ENCODE results near the gene ESYT2. TPM values are rescaled to one million over a fixed set of nuclear protein-coding genes. Genes with fewer than 3 reads are reported as not detected.

ESYT2 gene
- polyA plus RNA-seq, 1 of the 3 experiments (the other 2 are of a cell fraction) = 34.2 TPM

- no peak for DNase-seq
- Histone ChIP-seq H3K4me1 (ENCODE audit: control insufficient read depth in 1 of 2, insufficient read depth in 2 of 2, low read depth in 1 of 2, low read length in 1 of 2) (peaks cover 0 to 22% of the 10 kb centered on the region in 2 experiments; a peak in 1 of 4 replicates), H3K9ac (no peak overlapping the region), H4K20me1 (ENCODE audit: insufficient read depth) (no peaks in the 10 kb centered on the region), H3K27ac (ENCODE audit: low read depth in 2 of 2, low read length in 1 of 2) (no peak overlapping the region), H3K27me3 (ENCODE audit: insufficient read depth) (no peaks in the 10 kb centered on the region), H3K79me2 (ENCODE audit: insufficient read depth) (peaks cover 81% of the 10 kb centered on the region; the same call in 1 of the 2 replicates), H2AFZ (ENCODE audit: low read depth) (no peak overlapping the region), H3K4me2 (no peak overlapping the region), H3K9me3 (no peaks in the 10 kb centered on the region), H3K9me2 (no peaks in the 10 kb centered on the region), H3K36me3 (replicated peaks in 1 of 2; ENCODE audit: control insufficient read depth in 1 of 2, insufficient read depth in 2 of 2, low read length in 1 of 2) (no peaks in the 10 kb centered on the region), H3F3A (replicated peaks; ENCODE audit: insufficient read depth) (peaks cover 8% of the 10 kb centered on the region), H3K4me3 (ENCODE audit: low read depth in 2 of 2, low read length in 1 of 2) (no peak overlapping the region)
- TF ChIP-seq SIN3A (IDR thresholded peaks at IDR 0.05; ENCODE audit: borderline replicate concordance, low read depth, low read length) = no peak
- TF ChIP-seq REST (IDR thresholded peaks at IDR 0.05; ENCODE audit: low read depth, low read length) = no peak
- TF ChIP-seq MXI1 (IDR thresholded peaks at IDR 0.05; ENCODE audit: low read depth, low read length) = no peak
- TF ChIP-seq TEAD4 (IDR thresholded peaks at IDR 0.05; ENCODE audit: borderline replicate concordance, insufficient read depth) = no peak
- no peak for TF ChIP-seq NRF1 (IDR thresholded peaks at IDR 0.05; ENCODE audit: low read depth, low read length)
- no peak for TF ChIP-seq NFIC (IDR thresholded peaks at IDR 0.05; ENCODE audit: borderline replicate concordance)
- TF ChIP-seq RCOR1 (IDR thresholded peaks at IDR 0.05; ENCODE audit: low read length) = no peak
- TF ChIP-seq JUND (IDR thresholded peaks at IDR 0.05) = no peak
- TF ChIP-seq RFX5 (IDR thresholded peaks at IDR 0.05; ENCODE audit: low read length) = no peak
- TF ChIP-seq POLR2AphosphoS5 (IDR thresholded peaks at IDR 0.05; ENCODE audit: low read depth, low read length) = no peak
- CTCF ChIA-PET = interaction anchor here (1.4 kb wide), 1 partner anchor 7 kb away, joined by 3 read pairs; no protein-coding TSS in a partner anchor
- POLR2A ChIA-PET = interaction anchor here (1.6 kb wide), 1 partner anchor 112 kb away, joined by 6 read pairs; no protein-coding TSS in a partner anchor
- 97% methylated on average over 7 of the region's 7 CpGs for WGBS (ENCODE audit: low lambda C conversion rate)
These were observed 35.5 kb upstream of the ESYT2 start for GRCh38 chr7:158864833-158865232.

- Histone ChIP-seq H3F3A (replicated peaks; ENCODE audit: insufficient read depth) (peaks cover 8% of the 10 kb centered on the region), H3K27ac (ENCODE audit: low read depth in 2 of 2, low read length in 1 of 2) (no peak overlapping the region), H3K4me2 (peak overlapping the region; percentile 65), H3K79me2 (ENCODE audit: insufficient read depth) (peaks cover 83% of the 10 kb centered on the region; the same call in 1 of the 2 replicates), H2AFZ (ENCODE audit: low read depth) (no peak overlapping the region), H3K9me3 (no peaks in the 10 kb centered on the region), H3K9me2 (no peaks in the 10 kb centered on the region), H4K20me1 (ENCODE audit: insufficient read depth) (0 out of 2 replicates have a peak, but pooled peaks cover under 1% of the 10 kb centered on the region), H3K4me1 (ENCODE audit: control insufficient read depth in 1 of 2, insufficient read depth in 2 of 2, low read depth in 1 of 2, low read length in 1 of 2) (peaks cover 0 to 22% of the 10 kb centered on the region in 2 experiments; a peak in 1 of 4 replicates), H3K9ac (no peak overlapping the region), H3K27me3 (ENCODE audit: insufficient read depth) (no peaks in the 10 kb centered on the region), H3K36me3 (replicated peaks in 1 of 2; ENCODE audit: control insufficient read depth in 1 of 2, insufficient read depth in 2 of 2, low read length in 1 of 2) (no peaks in the 10 kb centered on the region), H3K4me3 (ENCODE audit: low read depth in 2 of 2, low read length in 1 of 2) (peak overlapping the region in 1 of 2 experiments; percentile 18; a peak in 1 of 4 replicates)
- CTCF ChIA-PET = interaction anchor here (1.4 to 2.3 kb wide), 2 partner anchors 8 to 112 kb away, joined by 3 to 12 read pairs; no protein-coding TSS in a partner anchor
- POLR2A ChIA-PET = interaction anchor here (0.5 to 1.7 kb wide), 5 partner anchors 8 to 158 kb away, joined by 3 to 6 read pairs (median 4); no protein-coding TSS in a partner anchor
- no peak for DNase-seq
- TF ChIP-seq GATA2 (CRISPR knock-in tag; IDR thresholded peaks at IDR 0.05) (no peak), FOXM1 (IDR thresholded peaks at IDR 0.05; ENCODE audit: low read depth) (no peak), EP300 (IDR thresholded peaks at IDR 0.05; ENCODE audit: borderline replicate concordance in 1 of 2, low read depth in 1 of 2, low read length in 1 of 2) (no peak), TAF1 (IDR thresholded peaks at IDR 0.05; ENCODE audit: borderline replicate concordance, low read depth, low read length) (no peak), PBX3 (IDR thresholded peaks at IDR 0.05) (no peak), FOSL2 (IDR thresholded peaks at IDR 0.05; ENCODE audit: borderline replicate concordance, low read depth) (no peak), RAD21 (IDR thresholded peaks at IDR 0.05; ENCODE audit: low read length) (no peak), MEF2A (IDR thresholded peaks at IDR 0.05; ENCODE audit: borderline replicate concordance, low read depth) (no peak), TCF12 (IDR thresholded peaks at IDR 0.05) (no peak), GABPA (IDR thresholded peaks at IDR 0.05; ENCODE audit: low read depth) (no peak)
- TF ChIP-seq, protein P1, sequence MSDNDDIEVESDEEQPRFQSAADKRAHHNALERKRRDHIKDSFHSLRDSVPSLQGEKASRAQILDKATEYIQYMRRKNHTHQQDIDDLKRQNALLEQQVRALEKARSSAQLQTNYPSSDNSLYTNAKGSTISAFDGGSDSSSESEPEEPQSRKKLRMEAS (IDR thresholded peaks at IDR 0.05; ENCODE audit: low read depth) = no peak
- TF ChIP-seq, protein P2, sequence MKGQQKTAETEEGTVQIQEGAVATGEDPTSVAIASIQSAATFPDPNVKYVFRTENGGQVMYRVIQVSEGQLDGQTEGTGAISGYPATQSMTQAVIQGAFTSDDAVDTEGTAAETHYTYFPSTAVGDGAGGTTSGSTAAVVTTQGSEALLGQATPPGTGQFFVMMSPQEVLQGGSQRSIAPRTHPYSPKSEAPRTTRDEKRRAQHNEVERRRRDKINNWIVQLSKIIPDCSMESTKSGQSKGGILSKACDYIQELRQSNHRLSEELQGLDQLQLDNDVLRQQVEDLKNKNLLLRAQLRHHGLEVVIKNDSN (IDR thresholded peaks at IDR 0.05; ENCODE audit: borderline replicate concordance, low read depth) = no peak
- TF ChIP-seq, protein P3, sequence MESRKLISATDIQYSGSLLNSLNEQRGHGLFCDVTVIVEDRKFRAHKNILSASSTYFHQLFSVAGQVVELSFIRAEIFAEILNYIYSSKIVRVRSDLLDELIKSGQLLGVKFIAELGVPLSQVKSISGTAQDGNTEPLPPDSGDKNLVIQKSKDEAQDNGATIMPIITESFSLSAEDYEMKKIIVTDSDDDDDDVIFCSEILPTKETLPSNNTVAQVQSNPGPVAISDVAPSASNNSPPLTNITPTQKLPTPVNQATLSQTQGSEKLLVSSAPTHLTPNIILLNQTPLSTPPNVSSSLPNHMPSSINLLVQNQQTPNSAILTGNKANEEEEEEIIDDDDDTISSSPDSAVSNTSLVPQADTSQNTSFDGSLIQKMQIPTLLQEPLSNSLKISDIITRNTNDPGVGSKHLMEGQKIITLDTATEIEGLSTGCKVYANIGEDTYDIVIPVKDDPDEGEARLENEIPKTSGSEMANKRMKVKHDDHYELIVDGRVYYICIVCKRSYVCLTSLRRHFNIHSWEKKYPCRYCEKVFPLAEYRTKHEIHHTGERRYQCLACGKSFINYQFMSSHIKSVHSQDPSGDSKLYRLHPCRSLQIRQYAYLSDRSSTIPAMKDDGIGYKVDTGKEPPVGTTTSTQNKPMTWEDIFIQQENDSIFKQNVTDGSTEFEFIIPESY (IDR thresholded peaks at IDR 0.05; ENCODE audit: borderline replicate concordance, low read depth) = no peak
- 95% methylated on average over 3 of the region's 3 CpGs for WGBS (ENCODE audit: low lambda C conversion rate)
These were observed 35.2 kb upstream of the ESYT2 start for GRCh38 chr7:158864507-158864820.

Measured in SK-N-SH (cell line).